ENCODE measurements around the gene KIDINS220.

The KIDINS220 gene

GRCh38 chr2:8836971-8837794 lies at the start of gene KIDINS220:
Gene KIDINS220 (minus strand): TSS chr2:8837613. CDS start chr2:8827093, 10,520 bp downstream.
- H3K27ac Mint-ChIP-seq (ENCODE audit: low read depth) = peak within 1 kb of the TSS; percentile 95
- DNase-seq (ENCODE audit: low spot score in 2 of 2) (peak; percentile 67 to 74), ATAC-seq (replicated peaks; ENCODE audit: extremely low read depth, poor library complexity, severe bottlenecking) (peak; percentile 95)
- no peaks in the 10 kb centered on the region for H3K9me3 Mint-ChIP-seq
- peaks cover 2% of the 10 kb centered on the region for H3K36me3 Mint-ChIP-seq (ENCODE audit: insufficient read depth)
- peaks cover 60% of the 10 kb centered on the region for H3K4me1 Mint-ChIP-seq
- peaks cover 11% of the 10 kb centered on the region for H3K27me3 Mint-ChIP-seq
- peak within 1 kb of the TSS; percentile 95 for H3K4me3 Mint-ChIP-seq

- Mint-ChIP-seq H3K27ac (ENCODE audit: low read depth) (no peak overlapping the region), H3K27me3 (no peaks in the 10 kb centered on the region)
- no peak for ATAC-seq (replicated peaks; ENCODE audit: extremely low read depth, poor library complexity, severe bottlenecking)
Observed at GRCh38 chr2:8886876-8887275, 49.5 kb upstream of the KIDINS220 start.

GRCh38 chr2:8886202-8886518 lies 48.7 kb upstream of the KIDINS220 start:
- Mint-ChIP-seq H3K27ac (ENCODE audit: low read depth) (no peak overlapping the region), H3K36me3 (ENCODE audit: insufficient read depth) (peaks cover 1% of the 10 kb centered on the region), H3K4me1 (no peaks in the 10 kb centered on the region), H3K9me3 (no peaks in the 10 kb centered on the region), H3K27me3 (no peaks in the 10 kb centered on the region), H3K4me3 (no peak overlapping the region)
- ATAC-seq (replicated peaks; ENCODE audit: extremely low read depth, poor library complexity, severe bottlenecking) (no peak), DNase-seq (ENCODE audit: low spot score in 2 of 2) (no peak)

More at GRCh38 chr2:8886876-8887275, 49.5 kb upstream of the KIDINS220 start:
- Mint-ChIP-seq H3K36me3 (ENCODE audit: insufficient read depth) (peaks cover 1% of the 10 kb centered on the region), H3K4me3 (no peak overlapping the region), H3K4me1 (no peaks in the 10 kb centered on the region), H3K9me3 (no peaks in the 10 kb centered on the region)
- no peak for DNase-seq (ENCODE audit: low spot score in 2 of 2)

GRCh38 chr2:8885449-8886201 lies 48.2 kb upstream of the KIDINS220 start:
- ATAC-seq (replicated peaks; ENCODE audit: extremely low read depth, poor library complexity, severe bottlenecking) (no peak), DNase-seq (ENCODE audit: low spot score in 2 of 2) (no peak)
- Mint-ChIP-seq H3K9me3 (no peaks in the 10 kb centered on the region), H3K4me3 (no peak overlapping the region), H3K36me3 (ENCODE audit: insufficient read depth) (peaks cover 1% of the 10 kb centered on the region), H3K27ac (ENCODE audit: low read depth) (no peak overlapping the region), H3K27me3 (no peaks in the 10 kb centered on the region), H3K4me1 (no peaks in the 10 kb centered on the region)

- H3K27ac Mint-ChIP-seq (ENCODE audit: low read depth) = no peak overlapping the region
- H3K4me1 Mint-ChIP-seq = no peaks in the 10 kb centered on the region
- H3K4me3 Mint-ChIP-seq = no peak overlapping the region
- peaks cover 1% of the 10 kb centered on the region for H3K36me3 Mint-ChIP-seq (ENCODE audit: insufficient read depth)
- no peak for ATAC-seq (replicated peaks; ENCODE audit: extremely low read depth, poor library complexity, severe bottlenecking)
- H3K9me3 Mint-ChIP-seq = no peaks in the 10 kb centered on the region
- peaks cover 7% of the 10 kb centered on the region for H3K27me3 Mint-ChIP-seq
- DNase-seq (ENCODE audit: low spot score in 2 of 2) = no peak
Observed at GRCh38 chr2:8884812-8885211, 47.4 kb upstream of the KIDINS220 start.

- Mint-ChIP-seq H3K4me1 (no peaks in the 10 kb centered on the region), H3K36me3 (ENCODE audit: insufficient read depth) (peaks cover 3% of the 10 kb centered on the region), H3K27me3 (peaks cover 10% of the 10 kb centered on the region), H3K4me3 (no peak overlapping the region), H3K9me3 (no peaks in the 10 kb centered on the region), H3K27ac (ENCODE audit: low read depth) (no peak overlapping the region)
- DNase-seq (ENCODE audit: low spot score in 2 of 2) (no peak), ATAC-seq (replicated peaks; ENCODE audit: extremely low read depth, poor library complexity, severe bottlenecking) (no peak)
Observed at GRCh38 chr2:8882094-8882493, 44.7 kb upstream of the KIDINS220 start.

- no peaks in the 10 kb centered on the region for H3K4me1 Mint-ChIP-seq
- no peaks in the 10 kb centered on the region for H3K9me3 Mint-ChIP-seq
- H3K4me3 Mint-ChIP-seq = no peak overlapping the region
- no peak for DNase-seq (ENCODE audit: low spot score in 2 of 2)
- H3K27ac Mint-ChIP-seq (ENCODE audit: low read depth) = no peak overlapping the region
- H3K27me3 Mint-ChIP-seq = peaks cover 10% of the 10 kb centered on the region
- ATAC-seq (replicated peaks; ENCODE audit: extremely low read depth, poor library complexity, severe bottlenecking) = no peak
- peaks cover 2% of the 10 kb centered on the region for H3K36me3 Mint-ChIP-seq (ENCODE audit: insufficient read depth)
Observed at GRCh38 chr2:8877894-8878293, 40.5 kb upstream of the KIDINS220 start.

GRCh38 chr2:8877332-8877731 lies 39.9 kb upstream of the KIDINS220 start:
- H3K27ac Mint-ChIP-seq (ENCODE audit: low read depth) = no peak overlapping the region
- no peak for DNase-seq (ENCODE audit: low spot score in 2 of 2)
- H3K9me3 Mint-ChIP-seq = no peaks in the 10 kb centered on the region
- peaks cover 2% of the 10 kb centered on the region for H3K36me3 Mint-ChIP-seq (ENCODE audit: insufficient read depth)
- ATAC-seq (replicated peaks; ENCODE audit: extremely low read depth, poor library complexity, severe bottlenecking) = no peak
- no peak overlapping the region for H3K4me3 Mint-ChIP-seq
- H3K4me1 Mint-ChIP-seq = no peaks in the 10 kb centered on the region
- peaks cover 10% of the 10 kb centered on the region for H3K27me3 Mint-ChIP-seq

GRCh38 chr2:8876628-8877027 lies 39.2 kb upstream of the KIDINS220 start:
- DNase-seq (ENCODE audit: low spot score in 2 of 2) (no peak), ATAC-seq (replicated peaks; ENCODE audit: extremely low read depth, poor library complexity, severe bottlenecking) (no peak)
- Mint-ChIP-seq H3K27ac (ENCODE audit: low read depth) (no peak overlapping the region), H3K27me3 (peaks cover 10% of the 10 kb centered on the region), H3K9me3 (no peaks in the 10 kb centered on the region), H3K36me3 (ENCODE audit: insufficient read depth) (peaks cover 2% of the 10 kb centered on the region), H3K4me1 (no peaks in the 10 kb centered on the region), H3K4me3 (no peak overlapping the region)

- Mint-ChIP-seq H3K9me3 (no peaks in the 10 kb centered on the region), H3K27me3 (no peaks in the 10 kb centered on the region), H3K27ac (ENCODE audit: low read depth) (no peak overlapping the region), H3K36me3 (ENCODE audit: insufficient read depth) (peaks cover 2% of the 10 kb centered on the region), H3K4me1 (no peaks in the 10 kb centered on the region), H3K4me3 (no peak overlapping the region)
- ATAC-seq (replicated peaks; ENCODE audit: extremely low read depth, poor library complexity, severe bottlenecking) (no peak), DNase-seq (ENCODE audit: low spot score in 2 of 2) (no peak)
Observed at GRCh38 chr2:8872821-8873432, 35.5 kb upstream of the KIDINS220 start.

GRCh38 chr2:8870441-8870840 lies 33.0 kb upstream of the KIDINS220 start:
- H3K4me1 Mint-ChIP-seq = no peaks in the 10 kb centered on the region
- ATAC-seq (replicated peaks; ENCODE audit: extremely low read depth, poor library complexity, severe bottlenecking) = no peak
- no peaks in the 10 kb centered on the region for H3K9me3 Mint-ChIP-seq
- no peak for DNase-seq (ENCODE audit: low spot score in 2 of 2)
- H3K27ac Mint-ChIP-seq (ENCODE audit: low read depth) = no peak overlapping the region
- no peaks in the 10 kb centered on the region for H3K27me3 Mint-ChIP-seq
- no peaks in the 10 kb centered on the region for H3K36me3 Mint-ChIP-seq (ENCODE audit: insufficient read depth)
- H3K4me3 Mint-ChIP-seq = no peak overlapping the region

GRCh38 chr2:8867363-8867762 lies 29.9 kb upstream of the KIDINS220 start:
- DNase-seq (ENCODE audit: low spot score in 2 of 2) (no peak), ATAC-seq (replicated peaks; ENCODE audit: extremely low read depth, poor library complexity, severe bottlenecking) (no peak)
- no peaks in the 10 kb centered on the region for H3K27me3 Mint-ChIP-seq
- no peaks in the 10 kb centered on the region for H3K36me3 Mint-ChIP-seq (ENCODE audit: insufficient read depth)
- H3K4me3 Mint-ChIP-seq = no peak overlapping the region
- H3K27ac Mint-ChIP-seq (ENCODE audit: low read depth) = no peak overlapping the region
- no peaks in the 10 kb centered on the region for H3K4me1 Mint-ChIP-seq
- no peaks in the 10 kb centered on the region for H3K9me3 Mint-ChIP-seq

Measured in central memory CD8-positive, alpha-beta T cell (primary cell).